HepG2 (cell line): Measurements from ENCODE around the gene CCDC142. TPM values are rescaled to one million over a fixed set of nuclear protein-coding genes. Genes with fewer than 3 reads are reported as not detected.

Experiments used
- DNMT1 ChIP-seq: sonication (generic); formaldehyde crosslinking; IDR thresholded peaks from 2 replicates; pipeline ENCODE4 v1.5.1; 2020; ENCODE audit warnings: mild to moderate bottlenecking, missing genetic modification reagents
- GABPA ChIP-seq, 2 experiments: IDR thresholded peaks; 2 replicates each; pipeline ENCODE4 v1.6.1; 2011 to 2016; ENCODE audit warnings: low read depth in 2 of 2, low read length in 1 of 2, missing biosample characterization in 1 of 2, missing genetic modification characterization in 1 of 2
- IRF2 ChIP-seq: IDR thresholded peaks from 2 replicates; pipeline ENCODE4 v1.6.1; 2018; ENCODE audit warnings: missing genetic modification reagents, missing compliant biosample characterization
- MAFG ChIP-seq: sonication (generic); formaldehyde crosslinking; IDR thresholded peaks from 2 replicates; pipeline ENCODE4 v1.5.1; 2020; ENCODE audit warnings: mild to moderate bottlenecking, missing genetic modification reagents
- MIXL1 ChIP-seq: IDR thresholded peaks from 2 replicates; pipeline ENCODE4 v1.6.1; 2016
- NCOR1 ChIP-seq: fragments of 200-600 bp; sonication (generic); IDR thresholded peaks from 2 replicates; pipeline ENCODE4 v1.7.0; 2017; ENCODE audit warnings: antibody characterized with exemption, low read length, borderline replicate concordance
- NPAS2 ChIP-seq: sonication (generic); formaldehyde crosslinking; IDR thresholded peaks from 2 replicates; pipeline ENCODE4 v1.8.0; 2022; ENCODE audit warnings: mild to moderate bottlenecking, missing genetic modification reagents, borderline replicate concordance
- NR2F6 ChIP-seq, 2 experiments: IDR thresholded peaks; 2 replicates each; pipeline ENCODE4 v1.6.1; 2016; ENCODE audit warnings: antibody characterized with exemption in 1 of 2, mild to moderate bottlenecking in 1 of 2
- PHB2 ChIP-seq: fragments of 450-650 bp; IDR thresholded peaks from 2 replicates; pipeline ENCODE4 v1.6.1; 2018; ENCODE audit not compliant: partially characterized antibody
- REL ChIP-seq: sonication (generic); formaldehyde crosslinking; conservative IDR thresholded peaks from 2 replicates; pipeline ENCODE4 v1.8.0; 2022; ENCODE audit warnings: mild to moderate bottlenecking, missing genetic modification reagents, moderate library complexity
- RXRB ChIP-seq: IDR thresholded peaks from 2 replicates; pipeline ENCODE4 v1.6.1; 2016; ENCODE audit warnings: borderline replicate concordance, missing genetic modification reagents, missing compliant biosample characterization
- SCMH1 ChIP-seq: sonication (generic); formaldehyde crosslinking; IDR thresholded peaks from 2 replicates; pipeline ENCODE4 v1.9.0; 2021; ENCODE audit warnings: missing genetic modification reagents, mild to moderate bottlenecking, borderline replicate concordance
- SRY ChIP-seq: sonication (generic); formaldehyde crosslinking; IDR thresholded peaks from 2 replicates; pipeline ENCODE4 v1.8.0; 2022; ENCODE audit warnings: mild to moderate bottlenecking, missing genetic modification reagents
- ZFP90 ChIP-seq: sonication (generic); formaldehyde crosslinking; IDR thresholded peaks from 2 replicates; pipeline ENCODE4 v1.8.0; 2022; ENCODE audit warnings: missing genetic modification reagents, mild to moderate bottlenecking, inconsistent platforms, borderline replicate concordance
- ZFYVE20 ChIP-seq: sonication (generic); formaldehyde crosslinking; IDR thresholded peaks from 2 replicates; pipeline ENCODE4 v1.8.0; 2023; ENCODE audit warnings: low read depth, mild to moderate bottlenecking, moderate library complexity, missing genetic modification reagents, borderline replicate concordance
- ZNF230 ChIP-seq: sonication (generic); formaldehyde crosslinking; IDR thresholded peaks from 2 replicates; pipeline ENCODE4 v1.4.0; 2020; ENCODE audit warnings: mild to moderate bottlenecking, missing genetic modification reagents
- ZNF350 ChIP-seq: sonication (generic); formaldehyde crosslinking; IDR thresholded peaks from 2 replicates; pipeline ENCODE4 v1.4.0; 2020; ENCODE audit warnings: mild to moderate bottlenecking, low read depth, missing genetic modification reagents, borderline replicate concordance
- ZNF530 ChIP-seq: sonication (generic); formaldehyde crosslinking; IDR thresholded peaks from 2 replicates; pipeline ENCODE4 v1.5.0; 2020; ENCODE audit warnings: low read depth, mild to moderate bottlenecking, missing genetic modification reagents
- ZNF619 ChIP-seq: sonication (generic); formaldehyde crosslinking; IDR thresholded peaks from 2 replicates; pipeline ENCODE4 v1.4.0; 2020; ENCODE audit warnings: mild to moderate bottlenecking, missing genetic modification reagents
- ZNF709 ChIP-seq: sonication (generic); formaldehyde crosslinking; IDR thresholded peaks from 2 replicates; pipeline ENCODE4 v1.5.0; 2020; ENCODE audit warnings: mild to moderate bottlenecking, missing genetic modification reagents
- ZNF773 ChIP-seq: sonication (generic); formaldehyde crosslinking; IDR thresholded peaks from 2 replicates; pipeline ENCODE4 v1.4.0; 2020; ENCODE audit warnings: missing genetic modification reagents, borderline replicate concordance
- ZNF788 ChIP-seq: sonication (generic); formaldehyde crosslinking; IDR thresholded peaks from 2 replicates; pipeline ENCODE4 v1.5.0; 2020; ENCODE audit warnings: mild to moderate bottlenecking, missing genetic modification reagents, borderline replicate concordance
- ZNF850 ChIP-seq: sonication (generic); formaldehyde crosslinking; conservative IDR thresholded peaks from 2 replicates; pipeline ENCODE4 v1.9.0; 2021; ENCODE audit warnings: mild to moderate bottlenecking, missing genetic modification reagents
- polyA plus RNA-seq, 8 experiments: library from polyadenylated mRNA; depleted of rRNA in 3 of 8; stranded (reverse) in 7 of 8; unstranded in 1 of 8; fragments of >200 nt; fragmentation: Illumina TruSeq in 4 of 8; extraction: Trizol in 4 of 8; gene quantifications; 2 replicates each; pipeline versions ENCODE4 v1.2.1 to v1.2.3, GENCODE V29; 2011 to 2016; ENCODE audit warnings: low read depth in 4 of 8, missing spikeins in 1 of 8, mixed read lengths in 1 of 8; ENCODE audit not compliant: insufficient read depth in 1 of 8
- total RNA-seq, 5 experiments: library from RNA; depleted of rRNA; stranded (reverse); fragments of >200 nt; fragmentation: Illumina TruSeq; extraction: Trizol; gene quantifications; 2 replicates each; pipeline ENCODE4 v1.2.3, GENCODE V29; 2016; ENCODE audit warnings: low read depth in 1 of 5
- TF ChIP-seq, protein P1 (sequence below): sonication (generic); formaldehyde crosslinking; IDR thresholded peaks from 2 replicates; pipeline ENCODE4 v1.4.0; 2020; ENCODE audit warnings: missing genetic modification reagents
- TF ChIP-seq, protein P2 (sequence below): sonication (generic); formaldehyde crosslinking; IDR thresholded peaks from 2 replicates; pipeline ENCODE4 v1.5.1; 2020; ENCODE audit warnings: missing genetic modification reagents, mild to moderate bottlenecking, borderline replicate concordance
- TF ChIP-seq, protein P3 (sequence below): sonication (generic); formaldehyde crosslinking; IDR thresholded peaks from 2 replicates; pipeline ENCODE4 v1.5.0; 2020; ENCODE audit warnings: missing genetic modification reagents

Gene CCDC142
- total and polyA plus RNA-seq, 2 of the 13 experiments (the other 11 are each of a cell fraction or from before 2014, with no cell fraction given) = 14.7 to 30.4 TPM

DNA sequence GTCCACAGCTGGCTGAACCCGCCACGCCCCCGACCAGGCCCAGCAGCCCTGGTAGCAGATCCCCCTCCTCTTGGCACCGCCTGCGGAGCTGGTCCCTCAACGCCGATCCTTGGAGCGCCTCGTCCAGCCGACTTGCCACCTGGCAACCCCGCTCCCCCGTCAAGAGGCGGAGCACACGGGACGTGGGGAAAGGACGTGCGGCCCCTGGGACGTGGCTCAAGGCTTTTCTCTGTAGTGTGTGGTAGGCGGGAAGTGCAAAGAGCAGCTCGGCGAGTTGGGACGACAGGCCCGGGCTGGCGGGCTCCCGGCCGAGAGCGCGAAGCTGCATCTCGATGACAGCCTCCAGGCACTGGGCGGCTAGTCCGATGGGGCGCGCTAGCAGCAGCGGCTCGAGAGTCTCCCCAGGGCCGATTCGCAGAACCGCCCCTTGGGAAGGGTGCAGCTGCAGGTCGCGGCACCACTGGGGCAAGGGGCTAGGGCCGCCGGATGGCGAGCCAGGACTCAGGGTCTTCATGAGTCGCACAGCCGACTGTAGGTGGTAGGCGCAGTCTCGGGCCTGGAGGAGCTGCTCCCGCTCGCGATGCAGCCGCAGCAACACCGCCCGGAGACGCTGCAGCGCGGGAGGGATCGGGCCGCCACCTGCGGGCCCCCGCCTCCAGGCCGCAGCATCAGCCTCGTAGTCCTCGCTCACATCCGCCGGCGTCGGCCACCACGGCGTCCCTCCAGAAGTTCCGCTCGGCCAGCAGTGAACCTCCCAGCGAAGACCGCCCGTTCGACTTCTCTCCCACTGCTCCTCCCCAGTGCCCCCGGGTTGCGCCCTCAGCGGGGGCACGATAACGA lies 617 bp downstream of the CCDC142 start (continued):
- no peak for TF ChIP-seq NPAS2 (CRISPR knock-in tag)
- no peak for TF ChIP-seq NCOR1
- TF ChIP-seq ZNF619 = no peak
- no peak; the same call in 1 of the 2 replicates for TF ChIP-seq ZNF788
- TF ChIP-seq ZNF530 (CRISPR knock-in tag) = no peak
- no peak for TF ChIP-seq NR2F6 (IDR thresholded peaks at IDR 0.05)
- TF ChIP-seq NR2F6 (CRISPR knock-in tag; IDR thresholded peaks at IDR 0.05) = no peak
- 0 out of 2 replicates have a peak, but pooled peaks have one; percentile 78 for TF ChIP-seq ZFYVE20 (CRISPR knock-in tag)
- no peak for TF ChIP-seq RXRB (CRISPR knock-in tag)
- TF ChIP-seq SRY (CRISPR knock-in tag) = 0 out of 2 replicates have a peak, but pooled peaks have one; percentile 20
- TF ChIP-seq ZFP90 (CRISPR knock-in tag) = peak; percentile 47; the same call in 1 of the 2 replicates
- TF ChIP-seq ZNF350 (CRISPR knock-in tag) = no peak
- TF ChIP-seq, protein P1, sequence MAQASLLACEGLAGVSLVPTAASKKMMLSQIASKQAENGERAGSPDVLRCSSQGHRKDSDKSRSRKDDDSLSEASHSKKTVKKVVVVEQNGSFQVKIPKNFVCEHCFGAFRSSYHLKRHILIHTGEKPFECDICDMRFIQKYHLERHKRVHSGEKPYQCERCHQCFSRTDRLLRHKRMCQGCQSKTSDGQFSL (CRISPR knock-in tag) = 0 out of 2 replicates have a peak, but pooled peaks have one; percentile 62
- TF ChIP-seq ZNF850 (CRISPR knock-in tag) = no peak
- no peak; the same call in 1 of the 2 replicates for TF ChIP-seq ZNF230 (CRISPR knock-in tag)
- 0 out of 2 replicates have a peak, but pooled peaks have one; percentile 42 for TF ChIP-seq DNMT1 (CRISPR knock-in tag)
- TF ChIP-seq ZNF709 (CRISPR knock-in tag) = peak; percentile 11; the same call in 1 of the 2 replicates
- TF ChIP-seq MAFG (CRISPR knock-in tag) = no peak
- TF ChIP-seq, protein P2, sequence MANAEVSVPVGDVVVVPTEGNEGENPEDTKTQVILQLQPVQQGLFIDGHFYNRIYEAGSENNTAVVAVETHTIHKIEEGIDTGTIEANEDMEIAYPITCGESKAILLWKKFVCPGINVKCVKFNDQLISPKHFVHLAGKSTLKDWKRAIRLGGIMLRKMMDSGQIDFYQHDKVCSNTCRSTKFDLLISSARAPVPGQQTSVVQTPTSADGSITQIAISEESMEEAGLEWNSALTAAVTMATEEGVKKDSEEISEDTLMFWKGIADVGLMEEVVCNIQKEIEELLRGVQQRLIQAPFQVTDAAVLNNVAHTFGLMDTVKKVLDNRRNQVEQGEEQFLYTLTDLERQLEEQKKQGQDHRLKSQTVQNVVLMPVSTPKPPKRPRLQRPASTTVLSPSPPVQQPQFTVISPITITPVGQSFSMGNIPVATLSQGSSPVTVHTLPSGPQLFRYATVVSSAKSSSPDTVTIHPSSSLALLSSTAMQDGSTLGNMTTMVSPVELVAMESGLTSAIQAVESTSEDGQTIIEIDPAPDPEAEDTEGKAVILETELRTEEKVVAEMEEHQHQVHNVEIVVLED (CRISPR knock-in tag) = no peak; the same call in 1 of the 2 replicates
- TF ChIP-seq, protein P3, sequence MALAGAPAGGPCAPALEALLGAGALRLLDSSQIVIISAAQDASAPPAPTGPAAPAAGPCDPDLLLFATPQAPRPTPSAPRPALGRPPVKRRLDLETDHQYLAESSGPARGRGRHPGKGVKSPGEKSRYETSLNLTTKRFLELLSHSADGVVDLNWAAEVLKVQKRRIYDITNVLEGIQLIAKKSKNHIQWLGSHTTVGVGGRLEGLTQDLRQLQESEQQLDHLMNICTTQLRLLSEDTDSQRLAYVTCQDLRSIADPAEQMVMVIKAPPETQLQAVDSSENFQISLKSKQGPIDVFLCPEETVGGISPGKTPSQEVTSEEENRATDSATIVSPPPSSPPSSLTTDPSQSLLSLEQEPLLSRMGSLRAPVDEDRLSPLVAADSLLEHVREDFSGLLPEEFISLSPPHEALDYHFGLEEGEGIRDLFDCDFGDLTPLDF (CRISPR knock-in tag) = peak; percentile 79
- no peak; the same call in 1 of the 2 replicates for TF ChIP-seq REL
- no peak; the same call in 1 of the 2 replicates for TF ChIP-seq IRF2 (CRISPR knock-in tag)
- TF ChIP-seq SCMH1 (CRISPR knock-in tag) = no peak
- no peak for TF ChIP-seq PHB2
- no peak for TF ChIP-seq GABPA (IDR thresholded peaks at IDR 0.05; ENCODE audit: low read depth, low read length)
- TF ChIP-seq GABPA (CRISPR knock-in tag; IDR thresholded peaks at IDR 0.05; ENCODE audit: low read depth) = 0 out of 2 replicates have a peak, but pooled peaks have one; percentile 34
- peak; percentile 58; the same call in 1 of the 2 replicates for TF ChIP-seq ZNF773 (CRISPR knock-in tag)
- no peak for TF ChIP-seq MIXL1
